GM12865 (cell line): ENCODE results near the gene C1orf21.

ENCODE experiments used
- DNase-seq: peaks from one replicate; pipeline ENCODE4 v3.0.0; 2010; ENCODE audit warnings: low read depth
- H3K4me3 ChIP-seq: 2 replicates; pipeline ENCODE4 v1.5.1; 2011; ENCODE audit warnings: mild to moderate bottlenecking, low read depth, low read length, control low read depth
- CTCF ChIP-seq: IDR thresholded peaks from 2 replicates; pipeline ENCODE4 v1.5.1; 2011; ENCODE audit warnings: low read length, control low read depth, low read depth, inconsistent platforms; ENCODE audit not compliant: insufficient read depth; ENCODE audit errors: missing control alignments

The C1orf21 gene

GRCh38 chr1:184635980-184636431 lies 249.2 kb downstream of the C1orf21 start:
- DNase-seq, result no peak
- no peak overlapping the region for H3K4me3 ChIP-seq
- TF ChIP-seq CTCF, result no peak

- H3K4me3 ChIP-seq, result no peak overlapping the region
- no peak for TF ChIP-seq CTCF
- no peak for DNase-seq
Observed at GRCh38 chr1:184637664-184638240, 250.9 kb downstream of the C1orf21 start.

- DNase-seq, result no peak
- no peak for TF ChIP-seq CTCF
- H3K4me3 ChIP-seq, result no peak overlapping the region
Observed at GRCh38 chr1:184639205-184639604, 252.4 kb downstream of the C1orf21 start.

- H3K4me3 ChIP-seq, result no peak overlapping the region
- no peak for TF ChIP-seq CTCF
Observed at GRCh38 chr1:184640505-184640904, 253.7 kb downstream of the C1orf21 start.

GRCh38 chr1:184641894-184642293 lies 255.1 kb downstream of the C1orf21 start:
- no peak overlapping the region for H3K4me3 ChIP-seq
- TF ChIP-seq CTCF, result no peak
- DNase-seq, result no peak

More at GRCh38 chr1:184640505-184640904, 253.7 kb downstream of the C1orf21 start:
- DNase-seq, result no peak

- H3K4me3 ChIP-seq, result no peak overlapping the region
- no peak for DNase-seq
- no peak for TF ChIP-seq CTCF
Observed at GRCh38 chr1:184643661-184644060, 256.8 kb downstream of the C1orf21 start.

- no peak for TF ChIP-seq CTCF
- no peak for DNase-seq
- H3K4me3 ChIP-seq, result no peak overlapping the region
Observed at GRCh38 chr1:184644771-184645170, 257.9 kb downstream of the C1orf21 start.
